LNCAP (cell line): ENCODE results near the gene PSMC2.

Experiments used
- CTCF ChIP-seq: fragments of 450-650 bp; IDR thresholded peaks from 2 replicates; pipeline ENCODE4 v1.5.1; 2017; ENCODE audit warnings: mild to moderate bottlenecking

Gene PSMC2

GRCh38 chr7:103347507-103348267, at the start of gene PSMC2:
PSMC2 (plus strand) TSS chr7:103347643; CDS start chr7:103347712, 69 bp downstream.
- TF ChIP-seq CTCF = no peak

- TF ChIP-seq CTCF = no peak
Measured at GRCh38 chr7:103297837-103298179, 49.6 kb upstream of the PSMC2 start.

GRCh38 chr7:103299660-103300059, 47.8 kb upstream of the PSMC2 start:
- TF ChIP-seq CTCF = no peak

GRCh38 chr7:103301441-103301840, 46.0 kb upstream of the PSMC2 start:
- TF ChIP-seq CTCF = no peak

- TF ChIP-seq CTCF = no peak
Measured at GRCh38 chr7:103307503-103308231, 39.8 kb upstream of the PSMC2 start.

- no peak for TF ChIP-seq CTCF
Measured at GRCh38 chr7:103314852-103315251, 32.6 kb upstream of the PSMC2 start.

GRCh38 chr7:103316380-103316941, 31.0 kb upstream of the PSMC2 start:
- TF ChIP-seq CTCF = no peak
